Neuronal stem cell (in vitro differentiated cells): ENCODE measurements around the gene SLC6A9.

Experiments used
- DNase-seq: peaks from one replicate; pipeline ENCODE4 v3.0.0-alpha.2; 2013; ENCODE audit warnings: low spot score
- H2AFZ ChIP-seq: one replicate; pipeline ENCODE4 v1.6.1; 2013; ENCODE audit warnings: mild to moderate bottlenecking, low read length, inconsistent platforms
- H2AK5ac ChIP-seq: 2 replicates; pipeline ENCODE4 v1.6.1; 2013; ENCODE audit warnings: low read depth, mild to moderate bottlenecking, inconsistent platforms, low read length, moderate library complexity, mixed read lengths
- H2BK120ac ChIP-seq: 2 replicates; pipeline ENCODE4 v1.6.1; 2013; ENCODE audit warnings: low read depth, mild to moderate bottlenecking, inconsistent platforms, low read length, moderate library complexity, mixed read lengths
- H2BK12ac ChIP-seq: one replicate; pipeline ENCODE4 v1.6.1; 2013; ENCODE audit warnings: low read length, inconsistent platforms
- H2BK15ac ChIP-seq: 2 replicates; pipeline ENCODE4 v1.6.1; 2013; ENCODE audit warnings: mild to moderate bottlenecking, low read length, inconsistent platforms, mixed read lengths
- H2BK5ac ChIP-seq: one replicate; pipeline ENCODE4 v1.6.1; 2013; ENCODE audit warnings: inconsistent platforms, mild to moderate bottlenecking, low read length, moderate library complexity
- H3K14ac ChIP-seq: one replicate; pipeline ENCODE4 v1.6.1; 2013; ENCODE audit warnings: low read length, inconsistent platforms
- H3K18ac ChIP-seq: 2 replicates; pipeline ENCODE4 v1.6.1; 2013; ENCODE audit warnings: low read length, inconsistent platforms
- H3K23ac ChIP-seq: 2 replicates; pipeline ENCODE4 v1.6.1; 2013; ENCODE audit warnings: low read depth, mild to moderate bottlenecking, mixed read lengths, low read length, inconsistent platforms; ENCODE audit not compliant: poor library complexity
- H3K27ac ChIP-seq: replicated peaks from 3 replicates; pipeline ENCODE4 v1.5.1; 2013; ENCODE audit warnings: low read length, inconsistent platforms
- H3K27me3 ChIP-seq, 3 experiments: 2 replicates each; pipeline ENCODE4 v1.6.1; 2013; ENCODE audit warnings: low read length in 3 of 3, mild to moderate bottlenecking in 2 of 3, inconsistent platforms in 1 of 3, low read depth in 1 of 3, mixed read lengths in 1 of 3, moderate library complexity in 1 of 3; ENCODE audit not compliant: control insufficient read depth in 3 of 3, insufficient read depth in 3 of 3
- H3K36me3 ChIP-seq, 2 donors: replicated peaks in 1 of 2; 2 replicates each; pipeline ENCODE4 v1.6.1; 2013; ENCODE audit warnings: low read length in 2 of 2; ENCODE audit not compliant: control insufficient read depth in 2 of 2, insufficient read depth in 2 of 2
- H3K4ac ChIP-seq: 2 replicates; pipeline ENCODE4 v1.6.1; 2013; ENCODE audit warnings: inconsistent platforms, mild to moderate bottlenecking, low read length, moderate library complexity
- H3K4me1 ChIP-seq, 2 donors: 1 replicate in 1 of 2; 2 replicates in 1 of 2; pipeline ENCODE4 v1.6.1; 2013; ENCODE audit warnings: low read length in 2 of 2, low read depth in 1 of 2; ENCODE audit not compliant: control insufficient read depth in 2 of 2, insufficient read depth in 1 of 2
- H3K4me2 ChIP-seq: one replicate; pipeline ENCODE4 v1.6.1; 2013; ENCODE audit warnings: mild to moderate bottlenecking, low read length, inconsistent platforms; ENCODE audit not compliant: insufficient read depth, poor library complexity, severe bottlenecking
- H3K4me3 ChIP-seq, 2 donors: 2 replicates each; pipeline ENCODE4 v1.5.1; 2013; ENCODE audit warnings: low read length in 2 of 2, mild to moderate bottlenecking in 2 of 2, inconsistent platforms in 1 of 2, moderate library complexity in 1 of 2
- H3K79me1 ChIP-seq: one replicate; pipeline ENCODE4 v1.6.1; 2013; ENCODE audit warnings: low read depth, mild to moderate bottlenecking, inconsistent platforms, low read length, moderate library complexity
- H3K9ac ChIP-seq: one replicate; pipeline ENCODE4 v1.6.1; 2013; ENCODE audit warnings: mild to moderate bottlenecking, low read depth, low read length, inconsistent platforms; ENCODE audit not compliant: poor library complexity
- H3K9me3 ChIP-seq, 2 donors: replicated peaks in 1 of 2; 2 replicates each; pipeline versions ENCODE3 to v1.6.1; 2013; ENCODE audit warnings: low read length in 2 of 2, mild to moderate bottlenecking in 2 of 2, inconsistent platforms in 1 of 2, low read depth in 1 of 2, mixed read lengths in 1 of 2, moderate library complexity in 1 of 2; ENCODE audit not compliant: control insufficient read depth in 2 of 2, insufficient read depth in 1 of 2
- H4K8ac ChIP-seq: one replicate; pipeline ENCODE4 v1.6.1; 2013; ENCODE audit warnings: low read depth, mild to moderate bottlenecking, inconsistent platforms, low read length, moderate library complexity
- H4K91ac ChIP-seq: one replicate; pipeline ENCODE4 v1.6.1; 2013; ENCODE audit warnings: low read length, low read depth, mild to moderate bottlenecking, inconsistent platforms; ENCODE audit not compliant: poor library complexity
- WGBS, 2 donors: extraction: QIAGEN DNeasy Blood & Tissue Kit; methylation state at CpG; one replicate each; pipeline ENCODE4 v1.1.7; 2013; ENCODE audit warnings: missing lambda C conversion rate in 2 of 2, mixed read lengths in 1 of 2; ENCODE audit not compliant: insufficient read length in 2 of 2, insufficient replicate concordance in 1 of 2; ENCODE audit errors: extremely low coverage in 2 of 2; 5-methylcytosine and 5-hydroxymethylcytosine counted together

SLC6A9 gene

DNA sequence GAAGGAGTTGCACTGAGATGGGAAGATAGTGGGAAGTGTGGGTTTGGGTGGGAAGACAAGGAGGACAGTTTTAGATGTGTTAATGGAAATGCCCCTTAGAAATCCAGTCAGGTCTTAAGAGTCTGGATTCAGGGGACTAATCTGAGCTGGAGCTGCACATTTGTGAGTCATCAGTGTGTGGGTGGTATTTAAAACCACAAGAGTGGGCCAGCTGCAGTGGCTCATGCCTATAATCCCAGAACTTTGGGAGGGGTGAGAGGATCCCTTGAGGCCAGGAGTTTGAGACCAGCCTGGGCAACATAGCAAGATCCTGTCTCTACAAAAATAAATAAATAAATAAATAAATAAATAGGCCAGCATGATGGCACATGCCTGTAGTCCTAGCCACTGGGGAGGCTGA, 40.9 kb upstream of the SLC6A9 start:
- H2AK5ac ChIP-seq = no peak overlapping the region
- no peak overlapping the region for H2BK120ac ChIP-seq
- H3K23ac ChIP-seq = no peak overlapping the region
- no peak overlapping the region for H2BK15ac ChIP-seq
- H3K27me3 ChIP-seq = peaks cover 0 to 16% (median 0%) of the 10 kb centered on the region in 3 experiments
- H3K9me3 ChIP-seq = no peaks in the 10 kb centered on the region
- H3K79me1 ChIP-seq = no peaks in the 10 kb centered on the region
- no peak for DNase-seq
- no peak overlapping the region for H2BK5ac ChIP-seq
- H3K9ac ChIP-seq = no peak overlapping the region
- H2AFZ ChIP-seq = no peak overlapping the region
- no peak overlapping the region for H3K18ac ChIP-seq
- H2BK12ac ChIP-seq = no peak overlapping the region
- H3K36me3 ChIP-seq = no peaks in the 10 kb centered on the region
- no peak overlapping the region for H3K4me2 ChIP-seq
- no peak overlapping the region for H4K91ac ChIP-seq
- no peak overlapping the region for H3K14ac ChIP-seq
- H3K4me1 ChIP-seq = peaks cover 3 to 5% of the 10 kb centered on the region in 2 donors
- no peak overlapping the region for H4K8ac ChIP-seq
- no peak overlapping the region for H3K4ac ChIP-seq
- no peak overlapping the region for H3K4me3 ChIP-seq
- H3K27ac ChIP-seq = no peak overlapping the region

DNA sequence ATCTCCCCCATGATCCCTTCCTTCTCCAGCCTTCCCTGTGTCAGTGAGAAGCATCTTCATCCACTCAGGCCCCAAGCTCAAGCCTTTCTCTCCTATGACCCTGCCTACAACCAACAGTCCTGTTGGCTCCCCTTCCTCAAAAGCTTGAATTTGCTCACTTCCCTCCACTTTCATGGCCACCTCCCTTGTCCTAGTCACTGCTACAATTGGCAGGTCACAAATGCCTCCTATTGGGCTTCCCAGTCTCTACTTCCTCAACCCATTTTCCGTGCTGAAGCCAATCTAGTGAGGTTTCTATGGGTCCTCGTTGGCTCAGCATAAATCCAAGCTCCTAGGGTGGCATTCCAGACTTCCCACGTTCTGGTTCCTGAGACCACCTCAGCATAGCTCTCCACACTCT, 40.2 kb upstream of the SLC6A9 start:
- H3K23ac ChIP-seq = no peak overlapping the region
- no peak for DNase-seq
- H2BK12ac ChIP-seq = no peak overlapping the region
- no peak overlapping the region for H4K8ac ChIP-seq
- H2AK5ac ChIP-seq = no peak overlapping the region
- H3K27me3 ChIP-seq = peaks cover 0 to 16% (median 0%) of the 10 kb centered on the region in 3 experiments
- H3K27ac ChIP-seq = no peak overlapping the region
- no peak overlapping the region for H4K91ac ChIP-seq
- H3K18ac ChIP-seq = no peak overlapping the region
- no CpG with 5 or more reads among the region's 3 CpGs for WGBS, 2 donors
- H2BK15ac ChIP-seq = no peak overlapping the region
- H3K9me3 ChIP-seq = no peaks in the 10 kb centered on the region
- no peak overlapping the region for H3K4me3 ChIP-seq
- H3K79me1 ChIP-seq = no peaks in the 10 kb centered on the region
- no peak overlapping the region for H3K4ac ChIP-seq
- no peak overlapping the region for H3K4me2 ChIP-seq
- H3K36me3 ChIP-seq = no peaks in the 10 kb centered on the region
- no peak overlapping the region for H3K9ac ChIP-seq
- no peak overlapping the region for H2BK120ac ChIP-seq
- H3K14ac ChIP-seq = no peak overlapping the region
- H3K4me1 ChIP-seq = peaks cover 3 to 5% of the 10 kb centered on the region in 2 donors
- H2BK5ac ChIP-seq = no peak overlapping the region
- H2AFZ ChIP-seq = no peak overlapping the region

DNA sequence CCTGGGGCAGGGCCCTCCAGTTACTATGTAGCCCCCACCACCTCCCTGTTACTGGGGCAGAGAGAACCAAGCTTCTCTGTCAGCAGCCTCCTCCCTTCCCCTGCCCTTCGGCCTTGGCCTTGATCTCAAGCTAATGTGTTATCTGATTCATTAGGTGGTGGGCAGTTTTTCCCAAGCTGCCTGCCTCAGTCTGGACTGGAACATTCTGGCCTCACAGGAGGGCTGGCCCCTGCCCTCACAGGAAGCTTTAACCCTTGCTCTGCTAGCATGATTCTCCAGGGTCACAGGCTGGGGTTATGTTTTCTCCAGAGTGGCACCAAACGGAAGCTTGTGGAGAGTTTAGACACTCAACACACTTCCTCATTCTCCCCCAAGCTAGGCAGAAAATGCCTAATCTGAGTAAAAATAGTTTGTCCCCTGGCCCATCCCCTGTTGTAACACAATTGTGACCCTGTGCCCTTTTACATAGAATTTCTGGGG, 37.2 kb upstream of the SLC6A9 start:
- H4K91ac ChIP-seq = no peak overlapping the region
- H2BK120ac ChIP-seq = no peak overlapping the region
- H3K36me3 ChIP-seq = no peaks in the 10 kb centered on the region
- no peak for DNase-seq
- H2AK5ac ChIP-seq = no peak overlapping the region
- no peak overlapping the region for H3K4me3 ChIP-seq
- WGBS, 2 donors = no CpG with 5 or more reads among the region's 2 CpGs
- H3K4me2 ChIP-seq = no peak overlapping the region
- H2BK12ac ChIP-seq = no peak overlapping the region
- no peak overlapping the region for H3K9ac ChIP-seq
- H3K4me1 ChIP-seq = peaks cover 0 to 5% of the 10 kb centered on the region in 2 donors
- no peak overlapping the region for H3K18ac ChIP-seq
- no peaks in the 10 kb centered on the region for H3K79me1 ChIP-seq
- H2BK5ac ChIP-seq = no peak overlapping the region
- no peak overlapping the region for H4K8ac ChIP-seq
- no peak overlapping the region for H3K23ac ChIP-seq
- no peaks in the 10 kb centered on the region for H3K9me3 ChIP-seq
- H3K27ac ChIP-seq = no peak overlapping the region
- peak overlapping the region; percentile 58 for H2AFZ ChIP-seq
- H3K27me3 ChIP-seq = peaks cover 0 to 7% (median 0%) of the 10 kb centered on the region in 3 experiments
- no peak overlapping the region for H3K14ac ChIP-seq
- H3K4ac ChIP-seq = no peak overlapping the region
- no peak overlapping the region for H2BK15ac ChIP-seq

DNA sequence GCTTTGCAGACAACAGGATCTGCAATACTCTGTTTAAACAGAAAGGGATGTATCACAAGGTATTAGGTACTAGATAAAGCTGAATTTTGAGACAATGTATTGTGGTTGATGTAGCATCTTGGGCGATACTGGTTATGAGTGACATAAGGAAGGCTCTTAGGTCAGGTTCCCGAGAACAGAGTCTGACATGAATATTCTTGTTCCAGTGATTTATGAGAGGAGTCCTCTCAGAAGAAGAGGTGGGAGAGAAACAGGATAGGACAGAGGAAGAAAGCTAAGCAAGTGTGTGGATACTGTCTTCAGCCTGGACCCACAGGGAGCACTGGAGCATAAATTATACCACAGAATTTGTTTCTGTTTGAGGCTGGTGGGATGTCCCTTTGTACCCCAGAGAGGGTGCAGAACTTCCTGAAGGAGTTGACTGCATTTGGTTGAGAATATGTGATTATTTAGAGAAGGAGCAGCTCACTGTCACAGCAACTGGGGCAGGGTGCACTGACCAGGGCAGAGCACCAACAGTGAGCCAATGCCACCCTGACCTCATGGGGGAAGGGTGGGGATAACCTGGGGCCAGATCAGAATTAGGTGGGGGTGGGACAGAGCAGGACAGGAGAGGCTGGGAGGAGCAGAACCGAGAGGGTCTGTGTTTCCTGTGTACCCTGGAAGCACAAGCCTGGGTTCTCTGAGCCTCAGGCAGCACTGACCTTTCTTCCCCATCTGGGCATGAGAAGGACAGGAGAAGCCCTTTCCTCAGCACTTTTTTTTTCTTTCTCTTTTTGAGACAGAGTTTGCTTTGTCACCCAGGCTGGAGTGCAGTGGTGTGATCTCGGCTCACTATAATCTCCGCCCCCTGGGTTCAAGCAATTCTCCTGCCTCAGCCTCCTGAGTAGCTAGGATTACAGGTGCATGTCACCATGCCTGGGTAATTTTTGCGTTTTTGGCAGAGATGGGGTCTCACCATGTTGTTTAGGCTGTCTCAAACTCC, 36.3 kb upstream of the SLC6A9 start:
- no peak for DNase-seq
- Histone ChIP-seq H3K23ac (peak overlapping the region; percentile 27), H4K91ac (no peak overlapping the region), H3K27ac (no peak overlapping the region), H2BK15ac (no peak overlapping the region), H3K9ac (peak overlapping the region; percentile 13), H3K4me3 (no peak overlapping the region), H3K36me3 (no peaks in the 10 kb centered on the region), H2BK12ac (no peak overlapping the region), H3K4ac (no peak overlapping the region), H3K79me1 (no peaks in the 10 kb centered on the region), H3K4me1 (peaks cover 0 to 5% of the 10 kb centered on the region in 2 donors), H4K8ac (no peak overlapping the region), H2AFZ (no peak overlapping the region), H3K4me2 (no peak overlapping the region), H3K14ac (no peak overlapping the region), H2BK120ac (no peak overlapping the region), H3K18ac (no peak overlapping the region), H3K9me3 (no peaks in the 10 kb centered on the region), H2AK5ac (no peak overlapping the region), H3K27me3 (peaks cover 0 to 11% (median 0%) of the 10 kb centered on the region in 3 experiments), H2BK5ac (no peak overlapping the region)
- WGBS, 2 donors = no CpG with 5 or more reads among the region's 6 CpGs
